NB4 (cell line): ENCODE results near the gene NRN1.

Experiments
- DNase-seq: peaks from one replicate; pipeline ENCODE4 v3.0.0; 2010; ENCODE audit warnings: low read depth
- H3K4me3 ChIP-seq: one replicate; pipeline ENCODE4 v1.5.1; 2011; ENCODE audit warnings: mild to moderate bottlenecking, low read depth, low read length, moderate library complexity
- MYC ChIP-seq: IDR thresholded peaks from 2 replicates; pipeline ENCODE4 v1.6.1; 2011; ENCODE audit warnings: low read depth, low read length
- POLR2A ChIP-seq: IDR thresholded peaks from 2 replicates; pipeline ENCODE4 v1.6.1; 2011; ENCODE audit warnings: mild to moderate bottlenecking; ENCODE audit not compliant: insufficient read length; ENCODE audit errors: extremely low read depth
- TF ChIP-seq, protein P1 (sequence below): IDR thresholded peaks from 2 replicates; pipeline ENCODE4 v1.6.1; 2011; ENCODE audit warnings: low read depth, low read length
- TF ChIP-seq, protein P2 (sequence below): IDR thresholded peaks from one replicate; pipeline ENCODE4 v1.5.1; 2012; ENCODE audit warnings: low read depth, low read length

The NRN1 gene

DNA sequence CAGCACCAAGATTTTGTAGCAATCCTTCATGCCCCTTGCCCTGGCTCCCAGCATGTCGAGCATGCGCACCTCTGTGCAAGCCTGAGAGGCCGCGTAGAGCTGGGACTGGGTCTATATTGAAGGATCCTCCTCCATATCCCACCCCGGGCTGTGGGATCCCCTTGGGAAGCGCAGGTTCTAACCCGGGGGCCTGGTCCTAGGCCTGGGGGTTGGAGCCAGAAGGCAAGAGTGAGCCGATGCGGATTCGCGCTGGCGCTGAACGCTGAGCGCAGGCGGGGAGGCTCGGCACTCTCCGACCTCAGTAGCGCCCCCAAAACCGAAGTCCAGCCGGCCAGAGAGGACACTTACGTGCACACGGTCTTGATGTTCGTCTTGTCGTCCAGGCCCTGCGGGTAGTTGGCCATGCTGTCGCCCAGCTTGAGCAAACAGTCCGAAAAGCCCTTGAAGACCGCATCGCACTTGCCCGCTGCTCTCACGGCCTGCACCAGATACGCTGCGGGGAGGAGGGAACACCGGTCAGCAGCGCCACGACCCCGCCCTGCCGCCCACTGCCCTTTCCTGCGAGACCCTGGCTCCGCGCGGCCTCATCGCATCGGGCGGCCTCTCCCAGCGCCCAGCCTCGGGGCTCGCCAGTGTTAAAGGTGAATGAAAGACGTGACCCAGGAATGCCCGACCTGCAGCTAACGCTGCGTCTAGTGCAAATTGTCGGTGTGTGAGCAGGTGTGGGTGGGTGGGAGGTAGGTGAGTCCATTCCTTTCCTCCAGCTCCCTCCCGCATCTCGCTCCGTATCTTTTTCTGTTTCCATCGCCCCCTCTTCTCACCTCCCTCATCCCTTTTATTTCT is 4.5 kb downstream of the NRN1 start:
- H3K4me3 ChIP-seq: no peak overlapping the region

DNA sequence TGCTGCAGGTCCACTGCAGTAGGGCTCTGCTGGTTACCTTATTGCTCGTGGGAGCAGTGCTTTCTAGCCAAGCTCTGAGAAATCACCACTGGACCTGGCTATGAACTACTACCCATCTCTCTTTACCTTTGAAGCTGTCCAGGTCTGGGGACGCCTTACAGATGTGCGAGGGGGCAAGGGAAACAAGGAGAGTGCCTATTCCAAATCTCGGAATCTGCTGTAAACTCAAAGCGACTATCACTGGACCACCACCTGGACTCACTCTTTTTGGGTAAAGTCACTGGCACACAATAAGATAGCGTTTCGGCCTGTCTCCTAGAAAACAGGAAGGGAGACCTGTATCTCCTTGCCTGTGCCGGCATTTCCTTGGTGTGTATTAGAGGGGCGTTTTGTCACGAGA is 5.3 kb downstream of the NRN1 start:
- TF ChIP-seq, protein P1, sequence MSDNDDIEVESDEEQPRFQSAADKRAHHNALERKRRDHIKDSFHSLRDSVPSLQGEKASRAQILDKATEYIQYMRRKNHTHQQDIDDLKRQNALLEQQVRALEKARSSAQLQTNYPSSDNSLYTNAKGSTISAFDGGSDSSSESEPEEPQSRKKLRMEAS: no peak
- TF ChIP-seq, protein P2, sequence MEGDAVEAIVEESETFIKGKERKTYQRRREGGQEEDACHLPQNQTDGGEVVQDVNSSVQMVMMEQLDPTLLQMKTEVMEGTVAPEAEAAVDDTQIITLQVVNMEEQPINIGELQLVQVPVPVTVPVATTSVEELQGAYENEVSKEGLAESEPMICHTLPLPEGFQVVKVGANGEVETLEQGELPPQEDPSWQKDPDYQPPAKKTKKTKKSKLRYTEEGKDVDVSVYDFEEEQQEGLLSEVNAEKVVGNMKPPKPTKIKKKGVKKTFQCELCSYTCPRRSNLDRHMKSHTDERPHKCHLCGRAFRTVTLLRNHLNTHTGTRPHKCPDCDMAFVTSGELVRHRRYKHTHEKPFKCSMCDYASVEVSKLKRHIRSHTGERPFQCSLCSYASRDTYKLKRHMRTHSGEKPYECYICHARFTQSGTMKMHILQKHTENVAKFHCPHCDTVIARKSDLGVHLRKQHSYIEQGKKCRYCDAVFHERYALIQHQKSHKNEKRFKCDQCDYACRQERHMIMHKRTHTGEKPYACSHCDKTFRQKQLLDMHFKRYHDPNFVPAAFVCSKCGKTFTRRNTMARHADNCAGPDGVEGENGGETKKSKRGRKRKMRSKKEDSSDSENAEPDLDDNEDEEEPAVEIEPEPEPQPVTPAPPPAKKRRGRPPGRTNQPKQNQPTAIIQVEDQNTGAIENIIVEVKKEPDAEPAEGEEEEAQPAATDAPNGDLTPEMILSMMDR: no peak
- TF ChIP-seq MYC: no peak
- no peak for TF ChIP-seq POLR2A
- no peak for DNase-seq
- H3K4me3 ChIP-seq: no peak overlapping the region

More for the DNA sequence above, 4.5 kb downstream of the NRN1 start:
- no peak for DNase-seq
- TF ChIP-seq, protein P1: no peak
- TF ChIP-seq MYC: no peak
- TF ChIP-seq POLR2A: no peak
- TF ChIP-seq, protein P2: no peak

DNA sequence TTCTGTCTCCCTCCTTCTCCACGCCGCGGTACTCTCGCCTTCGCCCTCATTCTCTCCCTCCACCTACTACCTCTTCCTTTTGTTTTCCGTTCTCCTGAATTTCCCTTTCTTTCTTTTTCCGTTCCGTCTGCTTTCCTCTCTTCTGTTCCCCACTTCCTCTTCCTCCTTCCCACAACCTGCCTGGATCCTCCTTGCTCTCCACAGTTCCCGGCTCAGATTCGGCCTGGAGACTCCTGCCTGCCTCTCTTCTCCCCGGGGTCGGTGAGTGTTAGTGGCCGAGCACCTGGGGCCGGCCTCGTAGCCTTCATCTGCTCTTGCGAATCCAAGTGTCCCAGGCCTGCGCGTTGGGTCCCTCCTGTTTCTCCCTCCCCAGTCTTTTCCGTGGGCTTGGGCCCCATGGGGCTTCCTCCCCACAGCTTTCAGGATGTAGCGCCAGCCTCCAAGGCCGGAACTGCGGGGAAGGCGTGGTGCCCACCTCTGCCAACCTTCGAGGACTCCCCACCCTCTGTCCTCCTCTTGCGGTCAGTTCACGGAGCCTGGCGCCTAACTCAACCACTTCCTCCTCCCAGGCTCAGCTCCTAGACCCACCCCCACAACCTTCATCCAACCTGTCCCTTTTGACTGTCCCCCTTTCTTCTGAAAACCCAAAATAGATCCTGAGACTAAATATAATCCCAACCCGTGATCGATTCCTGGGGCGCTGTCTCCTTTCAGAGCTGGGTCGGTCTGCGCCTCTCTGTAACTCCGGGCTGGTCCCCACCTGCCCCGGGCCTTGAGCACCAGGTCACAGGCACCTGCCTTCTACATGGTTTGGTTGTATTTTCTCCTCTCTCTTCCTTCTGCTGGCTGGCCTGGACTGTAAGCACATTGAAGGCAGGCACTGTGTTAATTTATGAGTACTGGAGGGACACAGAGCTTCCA is 6.8 kb downstream of the NRN1 start:
- no peak overlapping the region for H3K4me3 ChIP-seq
- DNase-seq: no peak

DNA sequence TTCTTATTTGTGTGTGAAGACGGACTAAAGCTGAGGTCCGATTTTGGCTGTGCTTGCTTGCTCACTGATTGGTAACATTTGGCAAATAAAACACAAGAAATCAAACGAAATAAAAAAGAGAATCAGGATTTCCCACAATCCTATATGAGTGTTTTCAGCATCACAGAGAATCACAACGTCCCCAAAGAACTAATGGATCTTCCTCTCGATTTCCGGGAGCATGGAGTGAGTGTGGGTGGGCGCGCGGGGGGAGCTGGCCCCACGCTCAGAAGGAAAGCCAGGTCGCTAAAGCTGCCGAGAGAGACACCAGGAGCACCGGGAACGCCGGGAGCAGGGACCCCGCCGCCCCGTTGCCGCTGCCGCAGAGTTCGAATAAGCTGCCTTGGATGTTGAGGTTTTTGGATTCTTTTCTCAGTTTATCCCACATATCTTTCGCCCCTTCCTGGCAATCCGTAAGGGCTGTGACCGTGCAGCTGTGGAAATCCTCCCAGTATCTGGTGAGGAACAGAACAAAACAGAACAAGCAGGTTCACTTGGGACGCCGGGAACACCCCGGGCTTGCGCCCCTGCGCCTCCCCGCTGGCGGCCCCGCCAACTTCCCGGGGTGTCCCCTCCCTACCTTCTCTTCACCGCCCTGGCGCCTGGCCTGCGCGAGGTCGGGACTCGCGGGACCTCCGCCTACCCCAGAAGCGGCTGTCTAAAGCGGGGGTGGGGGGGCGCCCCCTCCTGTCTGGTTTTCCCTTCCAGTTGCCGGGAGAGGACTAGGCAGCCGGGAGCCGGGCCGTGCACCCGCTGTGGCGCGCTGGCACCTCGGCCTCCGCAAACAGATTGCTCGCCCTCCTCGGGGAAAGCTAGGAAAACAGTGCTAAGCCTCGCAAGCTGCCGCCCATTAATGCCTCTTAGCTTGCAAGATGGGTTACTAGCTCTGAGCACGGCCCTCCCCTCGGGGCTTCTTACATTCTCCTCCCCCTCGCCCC is 7.7 kb downstream of the NRN1 start:
- no peak for DNase-seq
- TF ChIP-seq, protein P2: no peak
- TF ChIP-seq MYC (no peak), POLR2A (no peak)
- TF ChIP-seq, protein P1: no peak
- H3K4me3 ChIP-seq: no peak overlapping the region

More for the DNA sequence above, 6.8 kb downstream of the NRN1 start:
- TF ChIP-seq MYC: no peak
- TF ChIP-seq POLR2A: no peak
- TF ChIP-seq, protein P1: no peak
- TF ChIP-seq, protein P2: no peak

DNA sequence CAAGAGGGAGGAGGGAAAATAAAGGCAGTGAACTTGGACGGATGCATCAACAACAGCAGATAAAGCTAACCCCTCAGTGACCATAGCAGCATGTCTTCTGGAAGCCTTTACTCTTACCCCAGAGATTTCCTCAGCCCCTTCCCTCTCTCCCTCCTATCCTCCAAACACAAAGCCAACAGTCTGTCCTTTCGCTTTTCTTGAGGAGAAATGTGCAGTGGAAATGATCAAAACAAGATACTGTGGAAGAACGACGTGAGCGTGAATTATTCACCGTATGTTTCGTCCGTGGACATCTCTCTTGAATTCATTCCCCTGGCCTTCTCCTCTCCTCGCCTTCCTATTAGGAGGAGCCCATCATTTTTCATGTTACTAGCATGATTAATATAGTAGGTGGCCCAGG is 8.5 kb downstream of the NRN1 start:
- DNase-seq: no peak
- no peak overlapping the region for H3K4me3 ChIP-seq
- TF ChIP-seq, protein P1: no peak
- no peak for TF ChIP-seq MYC
- TF ChIP-seq POLR2A: no peak
- TF ChIP-seq, protein P2: no peak
